Thymus (tissue), 11 donors: ENCODE measurements around the gene EZR. TPM values are rescaled to one million over a fixed set of nuclear protein-coding genes. Genes with fewer than 3 reads are reported as not detected.
"Not testable (repeated sequence)": the region's sequence is repeated elsewhere in the genome, so short reads cannot be mapped to it uniquely, and the experiment has no call there.

Source experiments
- DNase-seq, 9 donors: peaks; one replicate each; pipeline ENCODE4 v3.0.0-alpha.2; 2013; ENCODE audit warnings: low spot score in 9 of 9, low read depth in 6 of 9, missing footprints in 1 of 9
- H3K27ac ChIP-seq, 2 donors: one replicate each; pipeline ENCODE4 v1.5.1; 2013; ENCODE audit warnings: control low read depth in 1 of 2, low read depth in 1 of 2, low read length in 1 of 2, mild to moderate bottlenecking in 1 of 2, moderate library complexity in 1 of 2
- H3K27me3 ChIP-seq, 2 donors: one replicate each; pipeline ENCODE4 v1.5.1; 2013; ENCODE audit warnings: low read length in 1 of 2; ENCODE audit not compliant: control insufficient read depth in 2 of 2, insufficient read depth in 1 of 2
- H3K36me3 ChIP-seq, 2 donors: one replicate each; pipeline ENCODE4 v1.5.1; 2013; ENCODE audit warnings: low read length in 1 of 2, mild to moderate bottlenecking in 1 of 2, moderate library complexity in 1 of 2; ENCODE audit not compliant: control insufficient read depth in 2 of 2, insufficient read depth in 2 of 2
- H3K4me1 ChIP-seq, 2 donors: one replicate each; pipeline ENCODE4 v1.5.1; 2013; ENCODE audit warnings: low read length in 2 of 2; ENCODE audit not compliant: control insufficient read depth in 2 of 2, insufficient read depth in 2 of 2
- H3K4me3 ChIP-seq, 2 donors: one replicate each; pipeline ENCODE4 v1.5.1; 2013; ENCODE audit warnings: low read length in 2 of 2, control low read depth in 1 of 2, mild to moderate bottlenecking in 1 of 2
- H3K9me3 ChIP-seq, 2 donors: one replicate each; pipeline ENCODE4 v1.5.1; 2013; ENCODE audit warnings: low read length in 1 of 2, mild to moderate bottlenecking in 1 of 2; ENCODE audit not compliant: control insufficient read depth in 2 of 2, insufficient read depth in 1 of 2
- WGBS: extraction: QIAGEN DNeasy Blood & Tissue Kit; methylation state at CpG from one replicate; pipeline ENCODE4 v1.1.7; 2013; 5-methylcytosine and 5-hydroxymethylcytosine counted together
- polyA plus RNA-seq: library from polyadenylated mRNA; stranded (reverse); fragments of 200-250 nt; gene quantifications from one replicate; pipeline ENCODE4 v1.2.3, GENCODE V29; 2013
- total RNA-seq: library from RNA; stranded (reverse); fragments of 120-200 nt; gene quantifications from one replicate; pipeline ENCODE4 v1.2.4, GENCODE V29; 2013
- donor health status: healthy.

Gene EZR
- total and polyA plus RNA-seq, 2 donors: 132 to 165 TPM

DNA sequence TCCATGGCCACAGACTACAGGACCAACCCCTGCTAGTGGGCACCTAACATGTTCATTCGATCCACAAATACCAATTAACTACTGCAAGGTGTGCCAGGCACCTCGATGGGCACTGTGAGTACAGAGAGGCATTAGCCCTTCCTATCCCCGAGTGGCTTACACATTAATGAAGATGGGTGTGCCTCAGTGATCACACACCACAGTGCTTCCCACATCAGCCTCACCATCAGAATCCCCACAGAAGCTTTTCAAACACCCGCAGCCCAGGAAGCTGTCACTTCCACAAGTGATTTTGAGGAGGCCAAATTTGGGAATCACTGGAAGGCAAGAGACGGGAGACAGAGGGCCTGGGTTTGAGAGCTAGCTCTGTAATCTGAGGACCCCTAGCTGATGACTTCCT, 23.7 kb downstream of the EZR start:
- WGBS: 97% methylated on average over 5 of the region's 5 CpGs
- peaks cover 2 to 19% of the 10 kb centered on the region in 2 donors for H3K4me1 ChIP-seq
- H3K27ac ChIP-seq: no peak overlapping the region
- H3K9me3 ChIP-seq: no peaks in the 10 kb centered on the region
- no peak for DNase-seq
- H3K4me3 ChIP-seq: no peak overlapping the region
- H3K27me3 ChIP-seq: no peaks in the 10 kb centered on the region
- peaks cover 3 to 16% of the 10 kb centered on the region in 2 donors for H3K36me3 ChIP-seq

GRCh38 chr6:158793432-158793831, 25.7 kb downstream of the EZR start:
- Histone ChIP-seq H3K9me3 (no peaks in the 10 kb centered on the region), H3K27ac (no peak overlapping the region), H3K36me3 (peaks cover 5 to 16% of the 10 kb centered on the region in 2 donors), H3K27me3 (no peaks in the 10 kb centered on the region), H3K4me1 (peaks cover 6 to 30% of the 10 kb centered on the region in 2 donors), H3K4me3 (no peak overlapping the region)
- WGBS: 79% methylated on average over 1 of the region's 1 CpG
- peak in 1 of 9 donors; percentile 40 for DNase-seq

GRCh38 chr6:158792505-158792904, 26.7 kb downstream of the EZR start:
- H3K9me3 ChIP-seq, H3K4me3 ChIP-seq, H3K27me3 ChIP-seq, H3K27ac ChIP-seq, DNase-seq: not testable (repeated sequence)
- WGBS: 88% methylated on average over 10 of the region's 10 CpGs
- H3K4me1 ChIP-seq: peaks cover 6 to 28% of the 10 kb centered on the region in 2 donors
- peaks cover 15 to 21% of the 10 kb centered on the region in 2 donors for H3K36me3 ChIP-seq

- H3K27ac ChIP-seq: no peak overlapping the region
- peaks cover 6 to 25% of the 10 kb centered on the region in 2 donors for H3K4me1 ChIP-seq
- H3K4me3 ChIP-seq: no peak overlapping the region
- no peak for DNase-seq
- H3K9me3 ChIP-seq: no peaks in the 10 kb centered on the region
- H3K36me3 ChIP-seq: peaks cover 23 to 33% of the 10 kb centered on the region in 2 donors
- WGBS: 95% methylated on average over 7 of the region's 7 CpGs
- no peaks in the 10 kb centered on the region for H3K27me3 ChIP-seq
Measured at GRCh38 chr6:158791274-158791855, 27.8 kb downstream of the EZR start.

- 38% methylated on average over 11 of the region's 11 CpGs for WGBS
- Histone ChIP-seq H3K27ac (peak overlapping the region; percentile 78 to 91), H3K27me3 (no peaks in the 10 kb centered on the region), H3K36me3 (peaks cover 38 to 48% of the 10 kb centered on the region in 2 donors), H3K9me3 (no peaks in the 10 kb centered on the region), H3K4me3 (peak overlapping the region in 1 of 2 donors; percentile 2), H3K4me1 (peaks cover 6 to 21% of the 10 kb centered on the region in 2 donors)
- DNase-seq: peak; percentile 48 to 87 (median 62)
Measured at GRCh38 chr6:158789115-158789917, 29.9 kb downstream of the EZR start.

- DNase-seq: no peak
- peaks cover 58 to 64% of the 10 kb centered on the region in 2 donors for H3K36me3 ChIP-seq
Measured at GRCh38 chr6:158787395-158787794, 31.8 kb downstream of the EZR start.

DNA sequence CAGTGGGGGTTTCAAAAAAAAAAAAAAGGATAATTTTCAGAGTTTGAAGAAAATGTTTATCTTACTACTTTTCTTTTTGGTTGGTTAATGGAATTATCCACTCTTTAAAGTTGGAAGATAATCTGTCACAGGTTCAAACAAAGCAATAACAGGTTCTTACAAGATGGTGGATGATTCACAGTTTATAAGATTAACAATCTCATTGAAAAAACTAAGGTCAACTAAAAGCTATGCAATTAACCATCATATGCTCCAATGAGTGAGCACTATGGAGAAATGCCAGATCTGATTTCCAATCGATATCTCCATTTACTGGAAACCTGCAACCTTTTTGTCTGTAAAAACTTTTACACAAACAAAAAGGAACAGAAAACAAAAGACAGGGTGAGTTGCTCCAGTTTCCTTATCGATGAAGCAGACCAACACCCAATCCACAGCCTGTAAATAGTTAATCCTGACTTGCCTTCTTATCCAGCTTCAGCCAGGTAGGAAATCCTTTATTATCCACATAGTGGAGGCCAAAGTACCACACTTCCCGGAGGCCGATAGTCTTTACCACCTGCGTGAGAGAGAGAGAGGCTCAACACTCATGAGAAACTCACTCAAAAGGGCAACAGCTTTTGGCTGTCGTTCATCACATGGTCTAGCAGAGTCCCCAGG, 32.4 kb downstream of the EZR start:
- Histone ChIP-seq H3K4me3 (no peak overlapping the region), H3K9me3 (no peaks in the 10 kb centered on the region), H3K27me3 (no peaks in the 10 kb centered on the region), H3K4me1 (peaks cover 4 to 21% of the 10 kb centered on the region in 2 donors), H3K27ac (no peak overlapping the region), H3K36me3 (peaks cover 64 to 71% of the 10 kb centered on the region in 2 donors)
- 98% methylated on average over 6 of the region's 6 CpGs for WGBS
- no peak for DNase-seq

More at GRCh38 chr6:158787395-158787794, 31.8 kb downstream of the EZR start:
- WGBS: 89% methylated on average over 6 of the region's 6 CpGs
- no peak overlapping the region for H3K4me3 ChIP-seq
- no peak overlapping the region for H3K27ac ChIP-seq
- no peaks in the 10 kb centered on the region for H3K27me3 ChIP-seq
- peaks cover 4 to 21% of the 10 kb centered on the region in 2 donors for H3K4me1 ChIP-seq
- H3K9me3 ChIP-seq: no peaks in the 10 kb centered on the region

GRCh38 chr6:158785036-158785435, 34.1 kb downstream of the EZR start:
- 98% methylated on average over 12 of the region's 12 CpGs for WGBS
- Histone ChIP-seq H3K27ac (no peak overlapping the region), H3K4me1 (peaks cover 4 to 13% of the 10 kb centered on the region in 2 donors), H3K9me3 (no peaks in the 10 kb centered on the region), H3K36me3 (peaks cover 80 to 87% of the 10 kb centered on the region in 2 donors), H3K4me3 (no peak overlapping the region), H3K27me3 (no peaks in the 10 kb centered on the region)
- DNase-seq: no peak

- H3K36me3 ChIP-seq: peaks cover 80 to 87% of the 10 kb centered on the region in 2 donors
- WGBS: 89% methylated on average over 6 of the region's 6 CpGs
- no peak overlapping the region for H3K27ac ChIP-seq
- no peak for DNase-seq
- no peaks in the 10 kb centered on the region for H3K27me3 ChIP-seq
- H3K9me3 ChIP-seq: no peaks in the 10 kb centered on the region
- H3K4me3 ChIP-seq: no peak overlapping the region
- peaks cover 2 to 8% of the 10 kb centered on the region in 2 donors for H3K4me1 ChIP-seq
Measured at GRCh38 chr6:158784505-158784904, 34.7 kb downstream of the EZR start.
